Colonic mucosa (tissue), 4 donors: ENCODE data around the gene VSTM1. TPM values are rescaled to one million over a fixed set of nuclear protein-coding genes. Genes with fewer than 3 reads are reported as not detected.

Source experiments
- DNase-seq: peaks from one replicate; pipeline ENCODE4 v3.0.0-alpha.2; 2020
- H3K27ac ChIP-seq: fragments of 200-600 bp; one replicate; pipeline ENCODE4 v1.8.0; 2021
- H3K27me3 ChIP-seq: fragments of 200-600 bp; one replicate; pipeline ENCODE4 v1.8.0; 2021
- H3K36me3 ChIP-seq: fragments of 200-600 bp; one replicate; pipeline ENCODE4 v1.8.0; 2021
- H3K4me1 ChIP-seq: fragments of 200-600 bp; one replicate; pipeline ENCODE4 v1.8.0; 2021; ENCODE audit warnings: mild to moderate bottlenecking
- H3K4me3 ChIP-seq: fragments of 200-600 bp; one replicate; pipeline ENCODE4 v1.8.0; 2021
- H3K9ac ChIP-seq, 2 donors: one replicate each; pipeline ENCODE4 v1.7.0; 2013; ENCODE audit warnings: control low read depth in 2 of 2, low read depth in 2 of 2, low read length in 2 of 2
- H3K9me3 ChIP-seq: fragments of 200-600 bp; one replicate; pipeline ENCODE4 v1.8.0; 2021
- CTCF ChIP-seq: fragments of 200-600 bp; IDR thresholded peaks from one replicate; pipeline ENCODE4 v1.8.0; 2022; ENCODE audit warnings: antibody characterized with exemption, mild to moderate bottlenecking
- intact Hi-C: fragments of 100-400 bp; cut with DNase I; formaldehyde crosslinking; loops from one replicate; pipeline ENCODE4 v1.14.1; 2022
- total RNA-seq, 2 donors: library from RNA; stranded (reverse); fragmentation: NEBNext Ultra II Directional in 1 of 2; extraction: Animal tissue kit (Norgen Biotek cat#: 25700) in 1 of 2; gene quantifications; one replicate each; pipeline ENCODE4 v1.2.1, GENCODE V29; 2021
- donor health status: healthy.
- donor health status: DM: no; HTN: no; CAD: no.
- donor health status: DM: no; HTN: no; CAD: no.

VSTM1 gene
- total RNA-seq, 2 donors from 2014 or later, result not detected

GRCh38 chr19:54062643-54063042 is 1.1 kb downstream of the VSTM1 start:
- intact Hi-C loops, result no loop called here
- no peak for DNase-seq
- no peak for TF ChIP-seq CTCF
- Histone ChIP-seq H3K4me1 (no peaks in the 10 kb centered on the region), H3K27me3 (no peaks in the 10 kb centered on the region), H3K36me3 (no peaks in the 10 kb centered on the region), H3K9me3 (no peaks in the 10 kb centered on the region), H3K9ac (no peak overlapping the region), H3K4me3 (no peak overlapping the region), H3K27ac (no peak overlapping the region)

GRCh38 chr19:54047616-54048015 is 16.1 kb downstream of the VSTM1 start:
- no peaks in the 10 kb centered on the region for H3K36me3 ChIP-seq
- H3K4me1 ChIP-seq, result no peaks in the 10 kb centered on the region
- H3K27me3 ChIP-seq, result no peaks in the 10 kb centered on the region
- TF ChIP-seq CTCF, result no peak
- H3K4me3 ChIP-seq, result no peak overlapping the region
- intact Hi-C loops, result no loop called here
- no peaks in the 10 kb centered on the region for H3K9me3 ChIP-seq
- H3K27ac ChIP-seq, result no peak overlapping the region
- no peak for DNase-seq
- no peak overlapping the region for H3K9ac ChIP-seq

GRCh38 chr19:54045771-54046170 is 17.9 kb downstream of the VSTM1 start:
- Histone ChIP-seq H3K9ac (no peak overlapping the region), H3K4me1 (no peaks in the 10 kb centered on the region), H3K36me3 (no peaks in the 10 kb centered on the region), H3K27me3 (no peaks in the 10 kb centered on the region), H3K9me3 (no peaks in the 10 kb centered on the region), H3K27ac (no peak overlapping the region), H3K4me3 (no peak overlapping the region)
- intact Hi-C loops, result no loop called here
- no peak for TF ChIP-seq CTCF
- DNase-seq, result no peak

GRCh38 chr19:54042989-54043388 is 20.7 kb downstream of the VSTM1 start:
- Histone ChIP-seq H3K27ac (no peak overlapping the region), H3K9ac (no peak overlapping the region), H3K4me3 (no peak overlapping the region), H3K4me1 (no peaks in the 10 kb centered on the region), H3K9me3 (no peaks in the 10 kb centered on the region), H3K27me3 (no peaks in the 10 kb centered on the region), H3K36me3 (no peaks in the 10 kb centered on the region)
- no peak for TF ChIP-seq CTCF
- no peak for DNase-seq
- intact Hi-C loops, result no loop called here

- Histone ChIP-seq H3K36me3 (no peaks in the 10 kb centered on the region), H3K9me3 (no peaks in the 10 kb centered on the region), H3K27me3 (no peaks in the 10 kb centered on the region), H3K27ac (no peak overlapping the region), H3K4me1 (no peaks in the 10 kb centered on the region), H3K4me3 (no peak overlapping the region), H3K9ac (no peak overlapping the region)
- intact Hi-C loops, result no loop called here
- no peak for TF ChIP-seq CTCF
- no peak for DNase-seq
These were observed 21.6 kb downstream of the VSTM1 start for GRCh38 chr19:54041969-54042606.
